AG04449 (cell line): ENCODE data around the gene KICS2.

ENCODE experiments used
- CTCF ChIA-PET: fragments of 350-600 bp; formaldehyde crosslinking; extraction: SDS; loops from one replicate; lab custom pipeline; 2021; ENCODE audit warnings: antibody characterized with exemption; lab: Yijun Ruan, JAX
- POLR2A ChIA-PET: fragments of 400-600, 350-600 bp; formaldehyde crosslinking; extraction: SDS; loops from one replicate; lab custom pipeline; 2020; ENCODE audit warnings: antibody characterized with exemption, inconsistent platforms; lab: Yijun Ruan, JAX
- DNase-seq: peaks from one replicate; pipeline ENCODE4 v3.0.0-alpha.2; 2010; ENCODE audit warnings: low read depth, low spot score
- H3K4me3 ChIP-seq: 2 replicates; pipeline ENCODE4 v1.5.1; 2011; ENCODE audit warnings: low read depth, mild to moderate bottlenecking, control low read depth, low read length
- CTCF ChIP-seq: IDR thresholded peaks from one replicate; pipeline ENCODE4 v1.5.1; 2011; ENCODE audit warnings: mild to moderate bottlenecking, moderate library complexity, low read length, control low read depth, inconsistent platforms; ENCODE audit not compliant: insufficient read depth; ENCODE audit errors: missing control alignments

The KICS2 gene

GRCh38 chr12:64194333-64195149 is 27.6 kb downstream of the KICS2 start:
- POLR2A ChIA-PET = no interaction called here

GRCh38 chr12:64193931-64194330 is 28.2 kb downstream of the KICS2 start:
- DNase-seq = no peak
- ChIA-PET CTCF (interaction anchor here (0.9 to 1.1 kb wide), 2 partner anchors 9 to 13 kb away, joined by 3 to 4 read pairs; no protein-coding TSS in a partner anchor), POLR2A (no interaction called here)
- TF ChIP-seq CTCF = no peak
- H3K4me3 ChIP-seq = no peak overlapping the region

More at GRCh38 chr12:64194333-64195149, 27.6 kb downstream of the KICS2 start:
- no peak for TF ChIP-seq CTCF
- no peak overlapping the region for H3K4me3 ChIP-seq
- no peak for DNase-seq
- CTCF ChIA-PET = interaction anchor here (0.6 to 1.1 kb wide), 4 partner anchors 10 to 62 kb away, joined by 3 to 4 read pairs (median 3); no protein-coding TSS in a partner anchor

- DNase-seq = no peak
- no peak for TF ChIP-seq CTCF
- CTCF ChIA-PET = no interaction called here
- POLR2A ChIA-PET = no interaction called here
- no peak overlapping the region for H3K4me3 ChIP-seq
Measured at GRCh38 chr12:64192644-64193444, 29.3 kb downstream of the KICS2 start.

GRCh38 chr12:64190140-64190539 is 32.0 kb downstream of the KICS2 start:
- ChIA-PET CTCF (interaction anchor here (0.6 to 1.3 kb wide), 2 partner anchors 8 to 346 kb away, joined by 3 to 4 read pairs; partner anchors contain the start of gene SRGAP1), POLR2A (no interaction called here)
- no peak overlapping the region for H3K4me3 ChIP-seq
- DNase-seq = no peak
- no peak for TF ChIP-seq CTCF

GRCh38 chr12:64189530-64189929 is 32.6 kb downstream of the KICS2 start:
- ChIA-PET CTCF (interaction anchor here (1.3 kb wide), 1 partner anchor 346 kb away, joined by 4 read pairs; the partner anchor contains the start of gene SRGAP1), POLR2A (no interaction called here)
- no peak overlapping the region for H3K4me3 ChIP-seq
- no peak for TF ChIP-seq CTCF
- DNase-seq = no peak

- no peak overlapping the region for H3K4me3 ChIP-seq
- no peak for TF ChIP-seq CTCF
- ChIA-PET CTCF (no interaction called here), POLR2A (no interaction called here)
- DNase-seq = no peak
Measured at GRCh38 chr12:64187794-64188193, 34.3 kb downstream of the KICS2 start.
